Measurements from ENCODE around the gene JDP2. TPM values are rescaled to one million over a fixed set of nuclear protein-coding genes. Genes with fewer than 3 reads are reported as not detected.

The JDP2 gene
- total RNA-seq, 1 donor from 2014 or later: 24.5 TPM

GRCh38 chr14:75514673-75515628 is 87.1 kb downstream of the JDP2 start:
- H3K9me3 ChIP-seq (ENCODE audit: control insufficient read depth in 3 of 3, low read length in 3 of 3): no peaks in the 10 kb centered on the region
- peak overlapping the region; percentile 56 to 78 (median 61) for H3K4me3 ChIP-seq (ENCODE audit: low read length in 3 of 3)
- H3K36me3 ChIP-seq (ENCODE audit: control insufficient read depth in 3 of 3, insufficient read depth in 3 of 3, low read length in 3 of 3): no peaks in the 10 kb centered on the region
- peak overlapping the region in 2 of 3 donors; percentile 53 to 73 for H3K9ac ChIP-seq (ENCODE audit: low read depth in 1 of 3, low read length in 3 of 3)
- no peak overlapping the region for H3K27ac ChIP-seq (ENCODE audit: low read depth, low read length)
- H3K27me3 ChIP-seq (ENCODE audit: control insufficient read depth in 3 of 3, insufficient read depth in 3 of 3, low read length in 3 of 3): no peaks in the 10 kb centered on the region
- peaks cover 0 to 7% (median 5%) of the 10 kb centered on the region in 3 donors for H3K4me1 ChIP-seq (ENCODE audit: control insufficient read depth in 3 of 3, insufficient read depth in 3 of 3, low read length in 3 of 3)

- Histone ChIP-seq H3K9me3 (ENCODE audit: control insufficient read depth in 3 of 3, low read length in 3 of 3) (no peaks in the 10 kb centered on the region), H3K27ac (ENCODE audit: low read depth, low read length) (no peak overlapping the region), H3K27me3 (ENCODE audit: control insufficient read depth in 3 of 3, insufficient read depth in 3 of 3, low read length in 3 of 3) (no peaks in the 10 kb centered on the region), H3K9ac (ENCODE audit: low read depth in 1 of 3, low read length in 3 of 3) (peak overlapping the region in 1 of 3 donors; percentile 53), H3K4me3 (ENCODE audit: low read length in 3 of 3) (peak overlapping the region; percentile 56 to 78 (median 61)), H3K4me1 (ENCODE audit: control insufficient read depth in 3 of 3, insufficient read depth in 3 of 3, low read length in 3 of 3) (peaks cover 0 to 7% (median 5%) of the 10 kb centered on the region in 3 donors), H3K36me3 (ENCODE audit: control insufficient read depth in 3 of 3, insufficient read depth in 3 of 3, low read length in 3 of 3) (no peaks in the 10 kb centered on the region)
Observed at GRCh38 chr14:75515629-75515996, 87.8 kb downstream of the JDP2 start.

GRCh38 chr14:75518625-75519024 is 90.8 kb downstream of the JDP2 start:
- Histone ChIP-seq H3K27me3 (ENCODE audit: control insufficient read depth in 3 of 3, insufficient read depth in 3 of 3, low read length in 3 of 3) (peaks cover 0 to 6% (median 0%) of the 10 kb centered on the region in 3 donors), H3K36me3 (ENCODE audit: control insufficient read depth in 3 of 3, insufficient read depth in 3 of 3, low read length in 3 of 3) (no peaks in the 10 kb centered on the region), H3K9me3 (ENCODE audit: control insufficient read depth in 3 of 3, low read length in 3 of 3) (no peaks in the 10 kb centered on the region), H3K4me1 (ENCODE audit: control insufficient read depth in 3 of 3, insufficient read depth in 3 of 3, low read length in 3 of 3) (peaks cover 0 to 7% (median 5%) of the 10 kb centered on the region in 3 donors), H3K9ac (ENCODE audit: low read depth in 1 of 3, low read length in 3 of 3) (no peak overlapping the region), H3K27ac (ENCODE audit: low read depth, low read length) (no peak overlapping the region), H3K4me3 (ENCODE audit: low read length in 3 of 3) (no peak overlapping the region)

GRCh38 chr14:75519394-75519793 is 91.6 kb downstream of the JDP2 start:
- Histone ChIP-seq H3K9ac (ENCODE audit: low read depth in 1 of 3, low read length in 3 of 3) (no peak overlapping the region), H3K27ac (ENCODE audit: low read depth, low read length) (no peak overlapping the region)

GRCh38 chr14:75519826-75520728 is 92.3 kb downstream of the JDP2 start:
- H3K9ac ChIP-seq (ENCODE audit: low read depth in 1 of 3, low read length in 3 of 3): no peak overlapping the region
- no peak overlapping the region for H3K27ac ChIP-seq (ENCODE audit: low read depth, low read length)
- H3K27me3 ChIP-seq (ENCODE audit: control insufficient read depth in 3 of 3, insufficient read depth in 3 of 3, low read length in 3 of 3): peaks cover 0 to 6% (median 5%) of the 10 kb centered on the region in 3 donors
- peaks cover 4 to 12% (median 7%) of the 10 kb centered on the region in 3 donors for H3K4me1 ChIP-seq (ENCODE audit: control insufficient read depth in 3 of 3, insufficient read depth in 3 of 3, low read length in 3 of 3)
- H3K9me3 ChIP-seq (ENCODE audit: control insufficient read depth in 3 of 3, low read length in 3 of 3): no peaks in the 10 kb centered on the region
- H3K36me3 ChIP-seq (ENCODE audit: control insufficient read depth in 3 of 3, insufficient read depth in 3 of 3, low read length in 3 of 3): no peaks in the 10 kb centered on the region
- no peak overlapping the region for H3K4me3 ChIP-seq (ENCODE audit: low read length in 3 of 3)

More at GRCh38 chr14:75519394-75519793, 91.6 kb downstream of the JDP2 start:
- no peak overlapping the region for H3K4me3 ChIP-seq (ENCODE audit: low read length in 3 of 3)
- peaks cover 4 to 12% (median 7%) of the 10 kb centered on the region in 3 donors for H3K4me1 ChIP-seq (ENCODE audit: control insufficient read depth in 3 of 3, insufficient read depth in 3 of 3, low read length in 3 of 3)
- H3K27me3 ChIP-seq (ENCODE audit: control insufficient read depth in 3 of 3, insufficient read depth in 3 of 3, low read length in 3 of 3): peaks cover 0 to 6% (median 5%) of the 10 kb centered on the region in 3 donors
- no peaks in the 10 kb centered on the region for H3K9me3 ChIP-seq (ENCODE audit: control insufficient read depth in 3 of 3, low read length in 3 of 3)
- no peaks in the 10 kb centered on the region for H3K36me3 ChIP-seq (ENCODE audit: control insufficient read depth in 3 of 3, insufficient read depth in 3 of 3, low read length in 3 of 3)

- no peak overlapping the region for H3K4me3 ChIP-seq (ENCODE audit: low read length in 3 of 3)
- H3K9me3 ChIP-seq (ENCODE audit: control insufficient read depth in 3 of 3, low read length in 3 of 3): no peaks in the 10 kb centered on the region
- H3K36me3 ChIP-seq (ENCODE audit: control insufficient read depth in 3 of 3, insufficient read depth in 3 of 3, low read length in 3 of 3): no peaks in the 10 kb centered on the region
- no peak overlapping the region for H3K9ac ChIP-seq (ENCODE audit: low read depth in 1 of 3, low read length in 3 of 3)
- peaks cover 0 to 6% (median 5%) of the 10 kb centered on the region in 3 donors for H3K27me3 ChIP-seq (ENCODE audit: control insufficient read depth in 3 of 3, insufficient read depth in 3 of 3, low read length in 3 of 3)
- no peak overlapping the region for H3K27ac ChIP-seq (ENCODE audit: low read depth, low read length)
- peaks cover 0 to 7% (median 4%) of the 10 kb centered on the region in 3 donors for H3K4me1 ChIP-seq (ENCODE audit: control insufficient read depth in 3 of 3, insufficient read depth in 3 of 3, low read length in 3 of 3)
Observed at GRCh38 chr14:75520852-75521251, 93.0 kb downstream of the JDP2 start.

GRCh38 chr14:75521415-75522199 is 93.8 kb downstream of the JDP2 start:
- no peak overlapping the region for H3K9ac ChIP-seq (ENCODE audit: low read depth in 1 of 3, low read length in 3 of 3)
- no peaks in the 10 kb centered on the region for H3K36me3 ChIP-seq (ENCODE audit: control insufficient read depth in 3 of 3, insufficient read depth in 3 of 3, low read length in 3 of 3)
- no peak overlapping the region for H3K4me3 ChIP-seq (ENCODE audit: low read length in 3 of 3)
- peaks cover 0 to 6% (median 5%) of the 10 kb centered on the region in 3 donors for H3K27me3 ChIP-seq (ENCODE audit: control insufficient read depth in 3 of 3, insufficient read depth in 3 of 3, low read length in 3 of 3)
- no peaks in the 10 kb centered on the region for H3K9me3 ChIP-seq (ENCODE audit: control insufficient read depth in 3 of 3, low read length in 3 of 3)
- no peak overlapping the region for H3K27ac ChIP-seq (ENCODE audit: low read depth, low read length)
- peaks cover 0 to 7% (median 4%) of the 10 kb centered on the region in 3 donors for H3K4me1 ChIP-seq (ENCODE audit: control insufficient read depth in 3 of 3, insufficient read depth in 3 of 3, low read length in 3 of 3)

GRCh38 chr14:75522224-75522982 is 94.6 kb downstream of the JDP2 start, which contains the start of gene BATF:
Gene BATF, plus strand, starts transcription at chr14:75522469. Its CDS starts 214 bp downstream, at chr14:75522683.
- Histone ChIP-seq H3K4me3 (ENCODE audit: low read length in 3 of 3) (peak within 1 kb of the TSS in 2 of 3 donors; percentile 35 to 54), H3K36me3 (ENCODE audit: control insufficient read depth in 3 of 3, insufficient read depth in 3 of 3, low read length in 3 of 3) (no peaks in the 10 kb centered on the region), H3K4me1 (ENCODE audit: control insufficient read depth in 3 of 3, insufficient read depth in 3 of 3, low read length in 3 of 3) (peaks cover 0 to 7% (median 4%) of the 10 kb centered on the region in 3 donors), H3K27ac (ENCODE audit: low read depth, low read length) (no peak within 1 kb of the TSS), H3K9me3 (ENCODE audit: control insufficient read depth in 3 of 3, low read length in 3 of 3) (no peaks in the 10 kb centered on the region), H3K9ac (ENCODE audit: low read depth in 1 of 3, low read length in 3 of 3) (no peak within 1 kb of the TSS), H3K27me3 (ENCODE audit: control insufficient read depth in 3 of 3, insufficient read depth in 3 of 3, low read length in 3 of 3) (peaks cover 0 to 6% (median 5%) of the 10 kb centered on the region in 3 donors)
